Loucy (cell line): ENCODE data around the gene PIK3CA.

ENCODE experiments used
- H2AFZ ChIP-seq: fragments of 200-600 bp; sonication (generic); 2 replicates; pipeline ENCODE4 v1.6.0; 2016; ENCODE audit warnings: antibody characterized with exemption, mild to moderate bottlenecking, low read length, moderate library complexity
- H3F3A ChIP-seq: fragments of 200-600 bp; 2 replicates; pipeline ENCODE4 v1.6.0; 2016; ENCODE audit warnings: antibody characterized with exemption, low read depth, mild to moderate bottlenecking
- H3K27me3 ChIP-seq: fragments of 200-600 bp; sonication (generic); 2 replicates; pipeline ENCODE4 v1.6.1; 2014; ENCODE audit warnings: low read length, mild to moderate bottlenecking; ENCODE audit not compliant: insufficient read depth, poor library complexity, severe bottlenecking
- H3K36me3 ChIP-seq: fragments of 200-600 bp; sonication (generic); 2 replicates; pipeline ENCODE4 v1.6.1; 2016; ENCODE audit warnings: low read length; ENCODE audit not compliant: insufficient read depth
- H3K4me1 ChIP-seq: fragments of 200-600 bp; sonication (generic); 2 replicates; pipeline ENCODE4 v1.5.1; 2014; ENCODE audit warnings: low read length, mild to moderate bottlenecking; ENCODE audit not compliant: insufficient read depth, poor library complexity, severe bottlenecking
- H3K4me2 ChIP-seq: fragments of 200-600 bp; sonication (generic); 2 replicates; pipeline ENCODE4 v1.6.0; 2014; ENCODE audit warnings: antibody characterized with exemption, low read length, low read depth, mild to moderate bottlenecking; ENCODE audit not compliant: poor library complexity, severe bottlenecking
- H3K4me3 ChIP-seq: fragments of 200-600 bp; sonication (generic); 2 replicates; pipeline ENCODE4 v1.5.1; 2014; ENCODE audit warnings: low read length, mild to moderate bottlenecking, mixed read lengths; ENCODE audit not compliant: poor library complexity, severe bottlenecking
- H3K79me2 ChIP-seq: fragments of 200-600 bp; sonication (generic); 2 replicates; pipeline ENCODE4 v1.6.1; 2014; ENCODE audit warnings: low read length; ENCODE audit not compliant: insufficient read depth
- H3K9ac ChIP-seq: fragments of 200-600 bp; sonication (generic); 2 replicates; pipeline ENCODE4 v1.6.0; 2014; ENCODE audit warnings: mild to moderate bottlenecking, low read depth, low read length, moderate library complexity; ENCODE audit not compliant: poor library complexity, severe bottlenecking
- H3K9me2 ChIP-seq: fragments of 200-600 bp; sonication (generic); replicated peaks from 2 replicates; pipeline ENCODE4 v1.6.1; 2016; ENCODE audit warnings: low read depth, low read length, mixed read lengths
- H3K9me3 ChIP-seq: fragments of 200-600 bp; sonication (generic); 2 replicates; pipeline ENCODE4 v1.6.1; 2014; ENCODE audit warnings: mild to moderate bottlenecking, antibody characterized with exemption, low read length, low read depth; ENCODE audit not compliant: insufficient read depth
- H4K20me1 ChIP-seq: fragments of 200-600 bp; sonication (generic); 2 replicates; pipeline ENCODE4 v1.6.0; 2014; ENCODE audit warnings: antibody characterized with exemption, low read length, mild to moderate bottlenecking; ENCODE audit not compliant: insufficient read depth, poor library complexity, severe bottlenecking
- EZH2phosphoT487 ChIP-seq: fragments of 200-600 bp; IDR thresholded peaks from 2 replicates; pipeline ENCODE4 v1.6.1; 2018; ENCODE audit warnings: antibody characterized with exemption, mild to moderate bottlenecking, moderate library complexity, borderline replicate concordance
- TF ChIP-seq, protein P1 (sequence below): fragments of 200-600 bp; sonication (generic); conservative IDR thresholded peaks from 2 replicates; pipeline ENCODE4 v1.5.1; 2014; ENCODE audit warnings: mild to moderate bottlenecking, antibody characterized with exemption, low read length

The PIK3CA gene

GRCh38 chr3:179281825-179282224 is 133.7 kb downstream of the PIK3CA start:
- no peak overlapping the region for H3K4me3 ChIP-seq
- no peaks in the 10 kb centered on the region for H3F3A ChIP-seq
- H3K4me1 ChIP-seq = no peaks in the 10 kb centered on the region
- H3K9ac ChIP-seq = no peak overlapping the region
- H3K36me3 ChIP-seq = no peaks in the 10 kb centered on the region
- TF ChIP-seq EZH2phosphoT487 = no peak
- TF ChIP-seq, protein P1, sequence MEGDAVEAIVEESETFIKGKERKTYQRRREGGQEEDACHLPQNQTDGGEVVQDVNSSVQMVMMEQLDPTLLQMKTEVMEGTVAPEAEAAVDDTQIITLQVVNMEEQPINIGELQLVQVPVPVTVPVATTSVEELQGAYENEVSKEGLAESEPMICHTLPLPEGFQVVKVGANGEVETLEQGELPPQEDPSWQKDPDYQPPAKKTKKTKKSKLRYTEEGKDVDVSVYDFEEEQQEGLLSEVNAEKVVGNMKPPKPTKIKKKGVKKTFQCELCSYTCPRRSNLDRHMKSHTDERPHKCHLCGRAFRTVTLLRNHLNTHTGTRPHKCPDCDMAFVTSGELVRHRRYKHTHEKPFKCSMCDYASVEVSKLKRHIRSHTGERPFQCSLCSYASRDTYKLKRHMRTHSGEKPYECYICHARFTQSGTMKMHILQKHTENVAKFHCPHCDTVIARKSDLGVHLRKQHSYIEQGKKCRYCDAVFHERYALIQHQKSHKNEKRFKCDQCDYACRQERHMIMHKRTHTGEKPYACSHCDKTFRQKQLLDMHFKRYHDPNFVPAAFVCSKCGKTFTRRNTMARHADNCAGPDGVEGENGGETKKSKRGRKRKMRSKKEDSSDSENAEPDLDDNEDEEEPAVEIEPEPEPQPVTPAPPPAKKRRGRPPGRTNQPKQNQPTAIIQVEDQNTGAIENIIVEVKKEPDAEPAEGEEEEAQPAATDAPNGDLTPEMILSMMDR = no peak
- no peaks in the 10 kb centered on the region for H4K20me1 ChIP-seq
- no peak overlapping the region for H2AFZ ChIP-seq
- no peaks in the 10 kb centered on the region for H3K27me3 ChIP-seq
- no peak overlapping the region for H3K4me2 ChIP-seq
- no peaks in the 10 kb centered on the region for H3K79me2 ChIP-seq
- H3K9me2 ChIP-seq = no peaks in the 10 kb centered on the region
- no peaks in the 10 kb centered on the region for H3K9me3 ChIP-seq

DNA sequence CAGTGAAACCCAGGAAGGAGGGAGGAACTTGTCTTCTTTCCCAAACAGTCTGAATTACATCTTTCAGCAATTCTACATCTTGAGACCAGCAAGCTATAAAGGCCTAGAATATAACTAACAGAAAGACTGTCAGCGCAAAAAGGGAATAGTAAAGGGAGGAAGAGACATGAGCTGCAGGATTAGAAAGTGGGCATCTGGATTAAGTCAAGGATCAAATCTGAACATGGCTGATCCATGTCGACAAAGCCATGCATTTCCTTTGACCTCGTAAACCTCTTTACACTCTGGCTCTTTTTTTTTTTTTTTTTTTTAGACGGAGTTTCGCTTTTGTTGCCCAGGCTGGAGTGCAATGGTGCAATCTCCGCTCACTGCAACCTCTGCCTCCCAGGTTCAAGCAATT is 138.2 kb downstream of the PIK3CA start:
- Histone ChIP-seq H3K4me2 (no peak overlapping the region), H3F3A (no peaks in the 10 kb centered on the region), H3K9me3 (no peaks in the 10 kb centered on the region), H3K9me2 (no peaks in the 10 kb centered on the region), H3K4me1 (no peaks in the 10 kb centered on the region), H3K27me3 (no peaks in the 10 kb centered on the region), H3K36me3 (no peaks in the 10 kb centered on the region), H3K9ac (no peak overlapping the region), H2AFZ (no peak overlapping the region), H3K79me2 (no peaks in the 10 kb centered on the region), H3K4me3 (no peak overlapping the region), H4K20me1 (no peaks in the 10 kb centered on the region)
- TF ChIP-seq EZH2phosphoT487 = no peak
- TF ChIP-seq, protein P1 = no peak

GRCh38 chr3:179288845-179289244 is 140.7 kb downstream of the PIK3CA start:
- TF ChIP-seq, protein P1 = no peak
- TF ChIP-seq EZH2phosphoT487 = no peak
- no peaks in the 10 kb centered on the region for H3K36me3 ChIP-seq
- H3K4me2 ChIP-seq = no peak overlapping the region
- no peak overlapping the region for H2AFZ ChIP-seq
- no peaks in the 10 kb centered on the region for H3K9me3 ChIP-seq
- H4K20me1 ChIP-seq = no peaks in the 10 kb centered on the region
- H3K9ac ChIP-seq = no peak overlapping the region
- no peaks in the 10 kb centered on the region for H3F3A ChIP-seq
- no peak overlapping the region for H3K4me3 ChIP-seq
- no peaks in the 10 kb centered on the region for H3K79me2 ChIP-seq
- H3K27me3 ChIP-seq = no peaks in the 10 kb centered on the region
- H3K9me2 ChIP-seq = no peaks in the 10 kb centered on the region
- H3K4me1 ChIP-seq = no peaks in the 10 kb centered on the region
